HG02870 (cell line): ENCODE measurements around the gene ERVK3-1.

ENCODE experiments used
- ATAC-seq: cut with Tn5 transposase; IDR thresholded peaks from one replicate; pipeline ENCODE4 v1.9.1; 2021; ENCODE audit warnings: mild to moderate bottlenecking, moderate library complexity; ENCODE audit not compliant: unreplicated experiment

ERVK3-1 gene

DNA sequence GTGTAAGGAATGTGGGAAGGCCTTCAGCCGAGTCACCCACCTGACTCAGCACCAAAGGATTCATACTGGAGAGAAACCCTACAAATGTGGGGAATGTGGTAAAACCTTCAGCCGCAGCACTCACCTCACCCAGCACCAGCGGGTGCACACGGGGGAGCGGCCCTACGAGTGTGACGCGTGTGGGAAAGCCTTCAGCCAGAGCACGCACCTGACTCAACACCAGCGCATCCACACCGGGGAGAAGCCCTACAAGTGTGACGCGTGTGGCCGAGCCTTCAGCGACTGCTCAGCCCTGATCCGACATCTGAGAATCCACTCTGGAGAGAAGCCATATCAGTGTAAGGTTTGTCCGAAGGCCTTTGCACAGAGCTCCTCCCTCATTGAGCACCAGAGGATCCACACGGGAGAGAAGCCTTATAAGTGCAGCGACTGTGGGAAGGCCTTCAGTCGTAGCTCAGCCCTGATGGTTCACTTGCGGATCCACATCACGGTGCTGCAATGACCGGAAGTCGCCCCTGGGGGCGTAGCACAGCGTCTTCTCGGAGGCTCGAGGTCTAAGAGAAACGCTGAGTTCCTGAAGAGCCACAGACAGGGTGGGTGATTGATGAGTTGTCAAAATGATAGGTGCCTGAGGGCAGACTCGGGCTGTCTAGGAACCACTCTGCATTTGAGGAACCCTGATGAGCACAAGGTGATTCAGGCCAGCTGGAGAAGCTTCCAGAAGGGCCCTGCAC is 33.8 kb downstream of the ERVK3-1 start:
- ATAC-seq = no peak

GRCh38 chr19:58345558-58345957 is 40.4 kb downstream of the ERVK3-1 start:
- no peak for ATAC-seq

- peak; percentile 82 for ATAC-seq
Measured at GRCh38 chr19:58346961-58347929, 42.1 kb downstream of the ERVK3-1 start.

DNA sequence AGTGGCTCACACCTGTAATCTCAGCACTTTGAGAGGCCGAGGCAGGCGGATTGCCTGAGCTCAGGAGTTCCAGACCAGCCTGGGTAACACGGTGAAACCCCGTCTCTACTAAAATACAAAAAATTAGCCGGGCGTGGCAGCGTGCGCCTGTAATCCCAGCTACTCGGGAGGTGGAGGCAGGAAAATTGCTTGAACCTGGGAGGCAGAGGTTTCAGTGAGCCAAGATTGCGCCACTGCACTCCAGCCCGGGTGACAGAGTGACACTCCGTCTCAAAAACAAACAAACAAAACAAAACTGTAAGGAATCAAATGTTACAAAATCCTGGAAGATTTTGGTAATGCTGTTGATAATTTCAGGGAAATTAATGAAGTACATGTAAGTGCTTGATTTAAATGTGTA is 42.9 kb downstream of the ERVK3-1 start:
- peak; percentile 9 for ATAC-seq

DNA sequence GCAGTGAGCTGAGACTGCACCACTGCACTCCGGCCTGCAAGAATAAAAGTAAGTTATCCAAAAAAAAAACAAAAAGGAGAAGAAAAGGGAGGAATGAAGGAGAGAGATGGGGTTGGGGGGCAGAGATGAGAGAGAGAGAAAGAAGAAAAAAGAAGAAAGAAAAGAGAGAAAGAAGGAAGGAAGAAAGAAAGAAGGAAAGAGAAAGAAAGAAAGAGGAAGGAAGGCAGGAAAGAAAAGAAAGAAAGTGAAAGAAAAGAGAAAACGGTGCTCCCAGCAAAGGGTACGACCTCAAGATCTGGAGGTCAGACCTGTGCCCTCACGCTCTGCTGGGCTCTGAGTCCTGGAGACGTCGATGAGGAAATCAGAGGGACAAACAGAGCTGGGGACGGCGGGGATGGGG is 44.4 kb downstream of the ERVK3-1 start:
- no peak for ATAC-seq

- ATAC-seq = no peak
Measured at GRCh38 chr19:58350001-58350861, 45.1 kb downstream of the ERVK3-1 start.

DNA sequence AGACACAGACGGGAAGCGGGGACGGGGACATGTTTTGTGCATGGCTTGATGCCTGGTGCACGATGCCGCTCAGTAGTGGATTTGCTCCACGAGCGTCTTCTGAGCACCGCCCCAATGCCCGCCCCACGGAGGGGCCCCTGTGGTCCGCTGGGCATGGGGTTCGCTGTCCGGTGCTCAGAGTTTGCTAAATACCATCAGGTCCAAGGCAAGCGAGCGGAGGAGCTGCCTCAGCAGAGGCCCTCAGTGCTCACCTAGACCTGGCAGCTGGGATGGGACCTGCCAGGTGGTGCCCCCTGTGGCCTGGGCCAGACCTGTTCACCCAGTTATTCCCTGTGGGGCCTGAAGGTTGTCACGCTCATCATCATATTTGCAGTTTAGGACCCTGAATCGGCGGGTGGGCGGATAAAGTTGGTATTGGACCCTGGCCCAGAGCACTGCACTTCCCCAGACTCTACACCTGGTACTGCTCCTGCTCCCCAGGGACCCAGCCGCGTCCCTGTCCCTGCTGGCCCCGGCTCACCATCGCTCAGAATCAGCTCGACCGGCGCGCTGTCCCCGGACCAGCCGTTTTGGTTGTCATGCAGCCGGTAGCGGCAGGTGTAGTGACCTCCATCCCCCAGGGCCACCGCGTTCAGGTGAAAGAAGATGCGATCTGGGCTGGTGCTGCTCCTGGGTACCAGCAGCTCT is 45.8 kb downstream of the ERVK3-1 start:
- ATAC-seq = no peak

DNA sequence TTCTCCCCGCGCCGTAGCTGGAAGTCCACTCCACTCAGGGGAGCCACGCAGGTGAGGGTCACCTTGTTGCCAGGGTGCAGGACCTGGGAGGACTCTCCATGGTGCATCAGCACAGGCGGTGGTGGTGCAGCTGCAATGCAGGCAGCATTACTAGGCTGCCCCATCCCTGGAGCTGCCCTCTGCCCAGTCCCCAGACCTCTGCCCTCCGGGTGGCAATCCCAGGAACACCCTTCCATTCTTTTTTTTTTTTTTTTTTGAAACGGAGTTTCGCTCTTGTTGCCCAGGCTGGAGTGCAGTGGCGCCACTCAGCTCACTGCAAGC is 46.3 kb downstream of the ERVK3-1 start:
- no peak for ATAC-seq

GRCh38 chr19:58351990-58352755 is 47.0 kb downstream of the ERVK3-1 start:
- ATAC-seq = no peak

DNA sequence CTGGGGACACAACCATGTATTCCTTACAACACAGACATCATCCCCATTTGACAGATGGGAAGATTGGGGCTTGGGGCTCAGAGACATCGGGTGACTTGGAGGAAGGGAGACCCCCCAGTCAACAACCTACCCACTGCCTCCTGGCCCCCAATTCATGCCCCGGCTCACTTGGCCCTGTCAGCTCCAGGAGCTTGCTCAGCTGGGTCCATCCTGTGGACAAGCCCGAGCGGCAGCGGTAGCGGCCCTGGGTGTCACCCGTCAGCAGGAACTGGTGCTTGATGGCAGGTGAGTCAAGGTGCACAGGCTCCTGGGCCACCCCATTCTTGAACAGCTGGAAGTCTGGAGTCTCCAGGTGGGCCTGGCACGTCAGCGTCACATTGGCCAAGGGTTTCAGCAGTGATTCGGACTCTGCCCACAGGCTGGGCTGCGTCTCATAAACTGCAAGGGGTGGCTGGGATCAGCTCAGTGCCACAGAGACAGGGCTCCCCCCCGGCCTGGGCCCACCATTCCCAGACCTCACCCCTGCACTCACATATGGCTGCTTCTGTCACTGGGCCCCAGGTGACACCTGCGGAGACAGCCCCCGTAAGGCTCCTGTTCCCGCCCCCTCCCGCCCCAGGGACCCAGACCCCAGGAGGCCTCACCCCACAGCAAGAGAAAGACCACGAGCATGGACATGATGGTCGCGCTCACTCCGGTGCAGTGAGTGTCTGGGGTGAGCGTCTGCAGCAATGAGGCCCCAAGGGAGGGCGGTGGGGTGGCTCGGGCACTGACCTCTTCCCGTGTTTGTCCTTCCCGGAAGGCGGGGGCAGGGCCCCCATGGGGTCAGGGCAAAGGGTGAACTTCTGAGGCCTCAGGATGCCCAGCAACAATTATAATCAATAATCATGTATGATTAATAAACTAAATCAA is 47.8 kb downstream of the ERVK3-1 start, which contains the start of gene A1BG:
TSS of gene A1BG (minus strand) at position 733 of the 912 bp plus-strand sequence. CDS start at position 678, 55 bp downstream.
- ATAC-seq = no peak

DNA sequence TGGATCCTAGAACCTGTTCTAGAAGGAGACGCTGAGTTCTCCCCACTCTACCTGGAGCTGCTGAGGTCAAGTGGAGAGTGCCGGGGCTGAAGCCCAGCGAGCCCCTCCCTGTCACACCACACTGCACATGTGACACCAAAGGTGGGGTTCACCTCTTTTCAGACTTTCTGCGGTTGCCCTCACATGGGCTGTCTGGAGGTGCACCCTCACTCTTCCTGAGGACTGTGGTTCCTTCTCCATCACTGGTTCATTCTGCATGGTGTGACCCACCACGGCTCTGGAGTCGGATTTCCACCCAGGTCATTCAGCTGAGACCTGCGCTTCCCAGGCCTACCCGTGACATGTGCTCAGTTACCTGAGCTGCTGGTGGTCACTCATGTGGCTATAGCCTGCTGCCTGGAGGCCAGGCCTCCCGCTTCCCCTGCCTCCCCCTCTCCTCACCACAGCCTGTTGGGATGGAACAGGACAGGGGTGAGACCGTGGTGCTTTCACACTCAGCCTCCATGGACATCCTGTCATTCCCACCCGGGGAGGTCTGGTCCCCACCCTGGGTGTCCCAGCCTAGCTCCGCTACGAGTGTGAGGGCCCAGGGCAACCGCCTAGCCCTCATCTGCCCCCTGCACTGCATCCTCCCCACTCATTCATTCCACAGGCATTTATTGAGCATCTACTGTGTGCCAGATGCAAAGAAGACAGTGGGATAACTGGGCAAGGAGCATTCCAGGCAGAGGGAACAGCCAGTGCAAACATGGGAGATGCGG is 48.7 kb downstream of the ERVK3-1 start:
- no peak for ATAC-seq

GRCh38 chr19:58354478-58355030 is 49.4 kb downstream of the ERVK3-1 start:
- no peak for ATAC-seq

DNA sequence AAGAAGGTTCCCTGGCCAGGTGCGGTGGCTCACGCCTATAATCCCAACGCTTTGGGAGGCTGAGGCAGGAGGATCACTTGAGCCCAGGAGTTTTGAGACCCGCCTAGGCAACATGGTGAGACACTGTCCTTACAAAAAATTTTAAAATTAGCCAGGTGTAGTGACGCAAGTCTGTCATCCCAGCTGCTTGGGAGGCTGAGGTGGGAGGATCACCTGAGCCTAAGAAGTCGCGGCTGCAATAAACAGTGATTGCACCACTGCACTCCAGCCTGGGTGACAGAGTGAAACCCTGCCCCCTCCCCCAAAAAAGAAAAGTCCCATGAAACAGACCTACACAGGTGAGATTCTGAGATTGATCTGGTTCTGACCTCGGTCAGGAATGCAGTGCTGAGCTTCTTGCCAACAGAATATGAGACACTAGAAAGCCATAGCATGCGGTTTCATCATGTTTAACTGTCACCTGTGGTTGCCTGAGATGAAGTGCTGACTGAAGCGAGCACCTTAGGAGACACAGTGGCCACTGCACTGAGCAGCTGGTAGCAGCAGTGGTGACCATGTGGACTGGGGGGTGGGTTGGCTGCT is 50.1 kb downstream of the ERVK3-1 start:
- ATAC-seq = no peak

- no peak for ATAC-seq
Measured at GRCh38 chr19:58355908-58356765, 51.0 kb downstream of the ERVK3-1 start.

- ATAC-seq = no peak
Measured at GRCh38 chr19:58356766-58357480, 51.7 kb downstream of the ERVK3-1 start.
